HepG2 (cell line): ENCODE measurements around the gene CRISPLD2.

Experiments used
- BCL6 ChIP-seq: IDR thresholded peaks from 2 replicates; pipeline ENCODE4 v1.6.1; 2016; ENCODE audit warnings: missing genetic modification reagents, missing compliant biosample characterization
- CTCF ChIP-seq: sonication (generic); formaldehyde crosslinking; IDR thresholded peaks from 2 replicates; pipeline ENCODE4 v1.5.0; 2020; ENCODE audit warnings: mild to moderate bottlenecking, missing genetic modification reagents, moderate library complexity
- EP300 ChIP-seq, 3 experiments: sonication (generic) in 1 of 3; formaldehyde crosslinking in 1 of 3; IDR thresholded peaks; 2 replicates each; pipeline versions ENCODE4 v1.5.1 to v1.6.1; 2011 to 2020; ENCODE audit warnings: low read depth in 2 of 3, low read length in 2 of 3, borderline replicate concordance in 1 of 3, improper control_type of control experiment in 1 of 3, mild to moderate bottlenecking in 1 of 3, missing genetic modification reagents in 1 of 3, moderate library complexity in 1 of 3
- HMG20A ChIP-seq: IDR thresholded peaks from 2 replicates; pipeline ENCODE4 v1.6.1; 2016; ENCODE audit warnings: borderline replicate concordance
- KLF16 ChIP-seq, 2 experiments: sonication (generic) in 1 of 2; formaldehyde crosslinking in 1 of 2; IDR thresholded peaks; 2 replicates each; pipeline versions ENCODE4 v1.6.1 to v1.8.0; 2016 to 2023; ENCODE audit warnings: missing genetic modification reagents in 2 of 2, missing compliant biosample characterization in 1 of 2
- LCORL ChIP-seq, 2 experiments: fragments of 450-650 bp in 1 of 2; sonication (generic) in 1 of 2; formaldehyde crosslinking in 1 of 2; IDR thresholded peaks; 2 replicates each; pipeline versions ENCODE4 v1.5.0 to v1.6.1; 2017 to 2020; ENCODE audit warnings: antibody characterized with exemption in 1 of 2, missing genetic modification reagents in 1 of 2
- MAZ ChIP-seq, 2 experiments: sonication (generic) in 1 of 2; formaldehyde crosslinking in 1 of 2; IDR thresholded peaks; 2 replicates each; pipeline versions ENCODE4 v1.5.0 to v1.6.1; 2012 to 2020; ENCODE audit warnings: low read depth in 2 of 2, mild to moderate bottlenecking in 2 of 2, borderline replicate concordance in 1 of 2, improper control_type of control experiment in 1 of 2, low read length in 1 of 2, missing genetic modification reagents in 1 of 2, moderate library complexity in 1 of 2
- MZF1 ChIP-seq: sonication (generic); formaldehyde crosslinking; IDR thresholded peaks from 2 replicates; pipeline ENCODE4 v1.8.1; 2023; ENCODE audit warnings: mild to moderate bottlenecking, missing genetic modification reagents, borderline replicate concordance
- NCOA5 ChIP-seq: sonication (generic); formaldehyde crosslinking; IDR thresholded peaks from 2 replicates; pipeline ENCODE4 v1.4.0; 2020; ENCODE audit warnings: missing genetic modification reagents
- ZNF18 ChIP-seq: sonication (generic); formaldehyde crosslinking; IDR thresholded peaks from 2 replicates; pipeline ENCODE4 v1.8.0; 2022; ENCODE audit warnings: mild to moderate bottlenecking, missing genetic modification reagents; ENCODE audit not compliant: insufficient replicate concordance
- ZNF362 ChIP-seq: sonication (generic); formaldehyde crosslinking; IDR thresholded peaks from 2 replicates; pipeline ENCODE4 v1.4.0; 2020; ENCODE audit warnings: missing genetic modification reagents, mild to moderate bottlenecking, borderline replicate concordance
- ZNF792 ChIP-seq: IDR thresholded peaks from 2 replicates; pipeline ENCODE4 v1.6.1; 2016

- TF ChIP-seq MAZ (IDR thresholded peaks at IDR 0.05; ENCODE audit: borderline replicate concordance, low read depth, low read length) = no peak
- TF ChIP-seq MAZ (CRISPR knock-in tag; IDR thresholded peaks at IDR 0.05; ENCODE audit: low read depth) = no peak
- TF ChIP-seq EP300 (IDR thresholded peaks at IDR 0.05; ENCODE audit: low read depth in 2 of 2, low read length in 2 of 2) = no peak
- TF ChIP-seq EP300 (CRISPR knock-in tag; IDR thresholded peaks at IDR 0.05; ENCODE audit: borderline replicate concordance) = no peak
- no peak for TF ChIP-seq LCORL (IDR thresholded peaks at IDR 0.05)
- no peak for TF ChIP-seq LCORL (CRISPR knock-in tag; IDR thresholded peaks at IDR 0.05)
- no peak for TF ChIP-seq CTCF (CRISPR knock-in tag)
- TF ChIP-seq HMG20A = no peak
- TF ChIP-seq ZNF362 (CRISPR knock-in tag) = no peak
- TF ChIP-seq MZF1 (CRISPR knock-in tag) = no peak
- no peak for TF ChIP-seq NCOA5
- TF ChIP-seq BCL6 (CRISPR knock-in tag) = no peak
- no peak for TF ChIP-seq ZNF792
- no peak for TF ChIP-seq ZNF18 (CRISPR knock-in tag)
- TF ChIP-seq KLF16 (CRISPR knock-in tag; IDR thresholded peaks at IDR 0.05) = no peak
Measured at GRCh38 chr16:84790301-84790700, 29.5 kb upstream of the CRISPLD2 start.
